CD4-positive, alpha-beta T cell (primary cell): Measurements from ENCODE around the gene APOBEC3F. TPM values are rescaled to one million over a fixed set of nuclear protein-coding genes. Genes with fewer than 3 reads are reported as not detected.
"Not testable (repeated sequence)": the region's sequence is repeated elsewhere in the genome, so short reads cannot be mapped to it uniquely, and the experiment has no call there.

Experiments
- ATAC-seq: fragments of 200-7000 bp; cut with Tn5 transposase; one replicate; pipeline ENCODE4 v1.10.0; 2022; ENCODE audit warnings: mild to moderate bottlenecking; ENCODE audit not compliant: poor library complexity
- CTCF ChIA-PET: fragments of 350-600 bp; sonication (Branson Sonifier 250); formaldehyde crosslinking; loops from one replicate; lab custom pipeline; 2021; ENCODE audit warnings: antibody characterized with exemption, inconsistent platforms; lab: Charles Lee
- POLR2A ChIA-PET: fragments of 350-600 bp; sonication (Branson Sonifier 250); formaldehyde crosslinking; loops from one replicate; lab custom pipeline; 2021; ENCODE audit warnings: antibody characterized with exemption, inconsistent platforms; lab: Charles Lee
- DNase-seq, 14 experiments: peaks; one replicate each; pipeline ENCODE4 v3.0.0-alpha.2; 2013 to 2020; ENCODE audit warnings: mixed read lengths in 2 of 14
- H3K27ac ChIP-seq, 2 donors: one replicate each; pipeline versions ENCODE4 v1.5.1 to v1.7.0; 2013; ENCODE audit warnings: low read length in 2 of 2, low read depth in 1 of 2, mild to moderate bottlenecking in 1 of 2
- H3K27me3 ChIP-seq, 2 experiments: 1 replicate in 1 of 2; 2 replicates in 1 of 2; pipeline versions ENCODE4 v1.6.1 to v1.7.0; 2013; ENCODE audit warnings: low read length in 2 of 2, control low read depth in 1 of 2, mild to moderate bottlenecking in 1 of 2, moderate library complexity in 1 of 2; ENCODE audit not compliant: insufficient read depth in 2 of 2, control insufficient read depth in 1 of 2
- H3K36me3 ChIP-seq: one replicate; pipeline ENCODE4 v1.6.1; 2013; ENCODE audit warnings: low read length, control low read depth; ENCODE audit not compliant: insufficient read depth
- H3K4me1 ChIP-seq: one replicate; pipeline ENCODE4 v1.6.1; 2013; ENCODE audit warnings: low read length, control low read depth; ENCODE audit not compliant: insufficient read depth
- H3K4me3 ChIP-seq: one replicate; pipeline ENCODE4 v1.5.1; 2013; ENCODE audit warnings: mild to moderate bottlenecking, low read length, moderate library complexity
- H3K9me3 ChIP-seq, 2 experiments: 1 replicate in 1 of 2; 2 replicates in 1 of 2; pipeline versions ENCODE4 v1.6.1 to v1.7.0; 2013; ENCODE audit warnings: low read length in 2 of 2, mild to moderate bottlenecking in 2 of 2, control low read depth in 1 of 2, moderate library complexity in 1 of 2; ENCODE audit not compliant: control insufficient read depth in 1 of 2, insufficient read depth in 1 of 2
- H3K27ac Mint-ChIP-seq: one replicate; pipeline ENCODE4 v1.8.0; 2020; ENCODE audit warnings: mixed read lengths
- H3K27me3 Mint-ChIP-seq: one replicate; pipeline ENCODE4 v1.8.0; 2021; ENCODE audit warnings: mixed read lengths
- H3K36me3 Mint-ChIP-seq: one replicate; pipeline ENCODE4 v1.8.0; 2021; ENCODE audit warnings: low read depth, mixed read lengths
- H3K4me1 Mint-ChIP-seq: one replicate; pipeline ENCODE4 v1.8.0; 2021; ENCODE audit warnings: low read depth, mixed read lengths
- H3K4me3 Mint-ChIP-seq: one replicate; pipeline ENCODE4 v1.8.0; 2020; ENCODE audit warnings: mild to moderate bottlenecking, mixed read lengths
- H3K9me3 Mint-ChIP-seq: one replicate; pipeline ENCODE4 v1.8.0; 2020; ENCODE audit warnings: mixed read lengths
- intact Hi-C, 2 experiments: fragments of 100-400 bp; cut with DNase I in 1 of 2; cut with micrococcal nuclease in 1 of 2; formaldehyde crosslinking; loops; one replicate each; pipeline versions ENCODE4 v1.15.1 to v1.9.0; 2023 to 2025; cut with DNase I, micrococcal nuclease
- total RNA-seq, 174 experiments: library from RNA in 2 of 174; stranded (reverse) in 2 of 174; gene quantifications; one replicate each; pipeline ENCODE4 v1.2.3 and lab custom pipeline; 2021 to 2026
- TF ChIP-seq, protein P1 (sequence below): fragments of 200-600 bp; IDR thresholded peaks from one replicate; pipeline ENCODE4 v1.8.0; 2022; ENCODE audit warnings: antibody characterized with exemption, mild to moderate bottlenecking

Gene APOBEC3F
- total RNA-seq, 2 experiments from 2014 or later: 4.3 to 6.5 TPM

DNA sequence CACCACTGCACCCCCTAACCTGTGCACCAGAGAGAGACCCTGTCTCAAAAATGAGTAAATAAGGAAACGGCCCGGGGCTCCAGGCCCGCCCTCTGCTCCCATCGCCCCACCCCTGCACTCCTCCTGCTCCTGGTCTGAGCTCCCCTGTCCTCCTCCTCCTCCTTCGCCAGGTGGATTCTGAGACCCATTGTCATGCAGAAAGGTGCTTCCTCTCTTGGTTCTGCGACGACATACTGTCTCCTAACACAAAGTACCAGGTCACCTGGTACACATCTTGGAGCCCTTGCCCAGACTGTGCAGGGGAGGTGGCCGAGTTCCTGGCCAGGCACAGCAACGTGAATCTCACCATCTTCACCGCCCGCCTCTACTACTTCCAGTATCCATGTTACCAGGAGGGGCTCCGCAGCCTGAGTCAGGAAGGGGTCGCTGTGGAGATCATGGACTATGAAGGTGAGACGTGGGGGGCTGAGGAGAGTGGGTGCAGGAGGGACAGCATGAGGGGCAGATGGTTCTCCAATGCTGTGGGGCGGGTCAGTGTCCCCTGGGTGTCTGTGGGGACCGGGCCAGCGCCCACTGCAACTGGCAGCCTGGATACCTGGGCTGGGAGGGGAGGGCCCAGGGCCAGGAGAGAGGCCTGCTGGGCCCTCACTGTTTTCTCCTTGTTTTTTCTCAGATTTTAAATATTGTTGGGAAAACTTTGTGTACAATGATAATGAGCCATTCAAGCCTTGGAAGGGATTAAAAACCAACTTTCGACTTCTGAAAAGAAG, 22.9 kb upstream of the APOBEC3F start:
- DNase-seq (no peak), ATAC-seq (no peak)
- Mint-ChIP-seq H3K27me3 (no peaks in the 10 kb centered on the region), H3K4me3 (peak overlapping the region; percentile 45), H3K27ac (peak overlapping the region; percentile 67), H3K4me1 (peaks cover 60% of the 10 kb centered on the region), H3K9me3 (no peaks in the 10 kb centered on the region), H3K36me3 (peaks cover 27% of the 10 kb centered on the region)
- POLR2A ChIA-PET: no interaction called here
- Histone ChIP-seq H3K36me3 (peaks cover 10% of the 10 kb centered on the region), H3K27ac (no peak overlapping the region), H3K27me3 (no peaks in the 10 kb centered on the region), H3K4me3 (no peak overlapping the region), H3K9me3 (no peaks in the 10 kb centered on the region), H3K4me1 (peaks cover 65% of the 10 kb centered on the region)
- TF ChIP-seq, protein P1, sequence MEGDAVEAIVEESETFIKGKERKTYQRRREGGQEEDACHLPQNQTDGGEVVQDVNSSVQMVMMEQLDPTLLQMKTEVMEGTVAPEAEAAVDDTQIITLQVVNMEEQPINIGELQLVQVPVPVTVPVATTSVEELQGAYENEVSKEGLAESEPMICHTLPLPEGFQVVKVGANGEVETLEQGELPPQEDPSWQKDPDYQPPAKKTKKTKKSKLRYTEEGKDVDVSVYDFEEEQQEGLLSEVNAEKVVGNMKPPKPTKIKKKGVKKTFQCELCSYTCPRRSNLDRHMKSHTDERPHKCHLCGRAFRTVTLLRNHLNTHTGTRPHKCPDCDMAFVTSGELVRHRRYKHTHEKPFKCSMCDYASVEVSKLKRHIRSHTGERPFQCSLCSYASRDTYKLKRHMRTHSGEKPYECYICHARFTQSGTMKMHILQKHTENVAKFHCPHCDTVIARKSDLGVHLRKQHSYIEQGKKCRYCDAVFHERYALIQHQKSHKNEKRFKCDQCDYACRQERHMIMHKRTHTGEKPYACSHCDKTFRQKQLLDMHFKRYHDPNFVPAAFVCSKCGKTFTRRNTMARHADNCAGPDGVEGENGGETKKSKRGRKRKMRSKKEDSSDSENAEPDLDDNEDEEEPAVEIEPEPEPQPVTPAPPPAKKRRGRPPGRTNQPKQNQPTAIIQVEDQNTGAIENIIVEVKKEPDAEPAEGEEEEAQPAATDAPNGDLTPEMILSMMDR: no peak
- CTCF ChIA-PET: no interaction called here
- intact Hi-C loops: loop anchor here in 1 of 2 experiments (5.0 kb wide), 1 partner anchor 60 kb away; the partner anchor contains the start of gene APOBEC3G

DNA sequence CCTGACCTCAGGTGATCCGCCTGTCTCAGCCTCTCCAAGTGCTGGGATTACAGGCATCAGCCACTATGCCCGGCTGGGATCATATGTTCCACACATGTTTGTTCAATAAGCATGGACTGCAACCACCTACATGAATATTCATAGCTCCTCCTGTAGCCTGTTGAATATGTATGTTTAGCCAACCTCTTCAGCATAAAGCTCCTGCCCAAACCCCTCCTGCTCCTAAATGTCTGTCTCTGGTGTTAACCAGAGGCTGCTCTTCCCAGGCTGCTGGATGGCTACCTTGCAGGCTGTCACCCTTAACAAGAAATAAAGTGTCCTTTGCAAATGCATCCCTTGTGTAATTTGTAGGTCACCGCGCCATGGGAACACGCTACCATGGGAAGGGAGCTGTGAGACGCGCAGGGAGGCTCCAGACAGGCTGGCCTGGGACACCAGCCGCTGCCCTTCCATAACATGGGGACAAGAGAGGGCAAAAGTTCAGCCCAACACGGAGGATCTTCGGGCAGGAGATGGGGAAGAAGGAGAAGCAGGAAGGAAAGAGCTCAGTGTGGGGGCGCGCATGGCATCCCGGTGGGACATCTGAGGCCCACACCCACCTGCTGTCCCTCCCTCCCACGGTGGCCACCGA, 20.5 kb upstream of the APOBEC3F start:
- Histone ChIP-seq H3K4me1 (peaks cover 67% of the 10 kb centered on the region), H3K27ac (peak overlapping the region; percentile 13 to 48), H3K36me3 (peaks cover 26% of the 10 kb centered on the region), H3K4me3 (peak overlapping the region; percentile 79)
- H3K27me3 ChIP-seq, H3K9me3 Mint-ChIP-seq, CTCF ChIA-PET, ATAC-seq, H3K9me3 ChIP-seq, intact Hi-C loops, H3K27me3 Mint-ChIP-seq, DNase-seq: not testable (repeated sequence)
- peaks cover 54% of the 10 kb centered on the region for H3K4me1 Mint-ChIP-seq
- POLR2A ChIA-PET: interaction anchor here (0.6 kb wide), 1 partner anchor 105 kb away, joined by 3 read pairs; no protein-coding TSS in a partner anchor
- H3K4me3 Mint-ChIP-seq: peak overlapping the region; percentile 92
- peaks cover 45% of the 10 kb centered on the region for H3K36me3 Mint-ChIP-seq
- H3K27ac Mint-ChIP-seq: peak overlapping the region; percentile 93

DNA sequence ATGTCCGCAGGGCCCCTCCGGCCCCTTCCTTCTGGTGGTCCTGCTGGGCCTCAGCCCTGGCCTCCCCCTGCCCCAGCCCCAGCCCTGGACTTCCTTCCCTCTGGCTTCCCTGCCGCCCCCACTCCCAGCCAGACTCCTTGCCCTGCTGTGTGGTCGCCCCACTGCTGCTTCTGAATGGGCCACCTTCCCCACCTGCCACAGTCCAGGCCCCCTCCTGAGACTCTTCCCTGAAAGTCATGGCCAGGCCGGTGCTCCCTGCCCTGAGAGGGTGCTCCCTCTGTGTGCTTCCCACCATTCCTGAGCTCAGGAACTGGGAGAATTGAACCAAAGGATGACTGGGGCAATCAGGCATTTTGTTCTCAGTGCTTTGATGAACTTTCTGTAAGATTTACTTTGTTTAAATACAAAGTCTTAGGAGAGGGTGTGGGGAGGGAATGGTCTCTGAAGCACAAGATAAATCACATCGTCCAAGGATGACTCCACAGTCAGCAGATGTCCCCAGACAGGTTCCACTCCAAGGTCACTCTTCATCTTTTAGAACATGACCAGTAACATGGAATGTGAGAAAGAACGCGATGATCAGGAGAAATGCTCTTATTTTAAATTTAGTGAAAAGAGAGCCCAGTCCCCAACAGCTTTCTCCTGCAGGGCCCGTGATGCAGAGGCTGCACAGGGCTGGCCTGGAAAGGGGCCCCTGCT, 19.0 kb upstream of the APOBEC3F start:
- no peak for ATAC-seq
- DNase-seq: no peak
- H3K27me3 Mint-ChIP-seq: no peaks in the 10 kb centered on the region
- peaks cover 60% of the 10 kb centered on the region for H3K36me3 Mint-ChIP-seq
- Histone ChIP-seq H3K4me3 (peak overlapping the region; percentile 79), H3K36me3 (peaks cover 31% of the 10 kb centered on the region), H3K9me3 (no peaks in the 10 kb centered on the region), H3K4me1 (peaks cover 68% of the 10 kb centered on the region), H3K27ac (peak overlapping the region; percentile 64 to 79), H3K27me3 (no peaks in the 10 kb centered on the region)
- CTCF ChIA-PET: interaction anchor here (0.7 to 0.9 kb wide), 2 partner anchors 19 to 153 kb away, joined by 3 read pairs; no protein-coding TSS in a partner anchor
- H3K9me3 Mint-ChIP-seq: no peaks in the 10 kb centered on the region
- POLR2A ChIA-PET: interaction anchor here (0.6 to 1.2 kb wide), 5 partner anchors 19 to 288 kb away, joined by 3 to 7 read pairs (median 3); no protein-coding TSS in a partner anchor
- peak overlapping the region; percentile 93 for H3K27ac Mint-ChIP-seq
- H3K4me3 Mint-ChIP-seq: peak overlapping the region; percentile 94
- intact Hi-C loops: no loop called here
- peaks cover 68% of the 10 kb centered on the region for H3K4me1 Mint-ChIP-seq
- TF ChIP-seq, protein P1: no peak
